Spleen (tissue), 11 donors: ENCODE measurements around the gene MACROD2. TPM values are rescaled to one million over a fixed set of nuclear protein-coding genes. Genes with fewer than 3 reads are reported as not detected.

Experiments used
- DNase-seq: peaks from one replicate; pipeline ENCODE4 v3.0.0-alpha.2; 2020
- H3K27ac ChIP-seq, 8 donors: fragments of 200-600 bp; sonication (generic) in 7 of 8; 1 replicate in 4 of 8; 2 replicates in 4 of 8; pipeline versions ENCODE4 v1.5.0 to v1.8.0; 2016 to 2021; ENCODE audit warnings: inconsistent platforms in 4 of 8, mild to moderate bottlenecking in 4 of 8, moderate library complexity in 1 of 8
- H3K27me3 ChIP-seq, 7 donors: fragments of 200-600 bp; sonication (generic) in 6 of 7; replicated peaks in 1 of 7; 1 replicate in 4 of 7; 2 replicates in 3 of 7; pipeline versions ENCODE4 v1.5.0 to v1.8.0; 2016 to 2021; ENCODE audit warnings: inconsistent platforms in 3 of 7, mild to moderate bottlenecking in 1 of 7
- H3K36me3 ChIP-seq, 6 donors: fragments of 200-600 bp; sonication (generic) in 5 of 6; 1 replicate in 4 of 6; 2 replicates in 2 of 6; pipeline versions ENCODE4 v1.5.0 to v1.8.0; 2016 to 2021; ENCODE audit warnings: inconsistent platforms in 2 of 6
- H3K4me1 ChIP-seq, 6 donors: fragments of 200-600 bp; sonication (generic) in 5 of 6; 1 replicate in 3 of 6; 2 replicates in 3 of 6; pipeline versions ENCODE4 v1.5.0 to v1.8.0; 2016 to 2021; ENCODE audit warnings: inconsistent platforms in 3 of 6
- H3K4me3 ChIP-seq, 8 donors: fragments of 200-600 bp; sonication (generic) in 7 of 8; 1 replicate in 4 of 8; 2 replicates in 4 of 8; pipeline versions ENCODE4 v1.5.0 to v1.8.0; 2016 to 2021; ENCODE audit warnings: inconsistent platforms in 4 of 8, mild to moderate bottlenecking in 4 of 8, moderate library complexity in 2 of 8
- H3K9me3 ChIP-seq, 8 donors: fragments of 200-600 bp; sonication (generic) in 7 of 8; 1 replicate in 4 of 8; 2 replicates in 4 of 8; pipeline versions ENCODE4 v1.5.0 to v1.8.0; 2016 to 2021; ENCODE audit warnings: inconsistent platforms in 4 of 8
- CTCF ChIP-seq, 11 experiments: fragments of 200-600 bp in 7 of 11; fragments of 450-650 bp in 4 of 11; sonication (generic) in 4 of 11; IDR thresholded peaks in 8 of 11; conservative IDR thresholded peaks in 3 of 11; 1 replicate in 7 of 11; 2 replicates in 4 of 11; pipeline versions ENCODE4 v1.4.0 to v1.8.0; 2016 to 2021; ENCODE audit warnings: antibody characterized with exemption in 11 of 11, inconsistent platforms in 4 of 11, mild to moderate bottlenecking in 1 of 11
- POLR2A ChIP-seq, 3 donors: fragments of 450-650 bp; IDR thresholded peaks; one replicate each; pipeline ENCODE4 v1.5.1; 2017; ENCODE audit warnings: antibody characterized with exemption in 3 of 3, mild to moderate bottlenecking in 1 of 3
- POLR2AphosphoS5 ChIP-seq, 3 donors: sonication (generic); formaldehyde crosslinking; IDR thresholded peaks; one replicate each; pipeline ENCODE4 v1.5.1; 2017; ENCODE audit warnings: antibody characterized with exemption in 3 of 3
- WGBS, 5 donors: extraction: QIAGEN DNeasy Blood & Tissue Kit in 3 of 5; methylation state at CpG; one replicate each; pipeline versions ENCODE4 v1.1.5 to v1.1.7; 2013 to 2018; 5-methylcytosine and 5-hydroxymethylcytosine counted together
- intact Hi-C: fragments of 100-400 bp; cut with DNase I; formaldehyde crosslinking; loops from one replicate; pipeline ENCODE4 v1.15.0; 2023; ENCODE audit warnings: low total_unique reads
- polyA plus RNA-seq, 3 donors: library from polyadenylated mRNA; stranded (reverse); fragments of 200-250 nt; gene quantifications; one replicate each; pipeline ENCODE4 v1.2.1, GENCODE V29; 2013
- total RNA-seq, 7 donors: library from RNA; depleted of rRNA in 3 of 7; stranded (reverse); fragments of >200 nt in 3 of 7; fragmentation: NEBNext Ultra II Directional in 4 of 7; extraction: Animal tissue kit (Norgen Biotek cat#: 25700) in 4 of 7; gene quantifications; one replicate each; pipeline versions ENCODE4 v1.1.0 to v1.2.1, GENCODE V29; 2016 to 2021
- donor health status: healthy with polysubstance abuse.
- donor health status: DM: no; HTN: no; CAD: no; lungs with moderate emphysema.
- donor health status: DM: no; HTN: no; CAD: no.
- donor health status: Bipolar disorder and iron deficiency.
- donor health status: healthy.
- donor health status: DM: no; HTN: no; CAD: no.
- donor health status: DM: yes; HTN: yes; CAD: no.

Gene MACROD2
- total and polyA plus RNA-seq, 10 donors: 1.5 to 4.7 (median 3.4) TPM

- Histone ChIP-seq H3K4me3 (no peak overlapping the region), H3K27ac (no peak overlapping the region), H3K27me3 (no peaks in the 10 kb centered on the region), H3K4me1 (no peaks in the 10 kb centered on the region), H3K36me3 (no peaks in the 10 kb centered on the region), H3K9me3 (peaks cover 0 to 4% (median 0%) of the 10 kb centered on the region in 8 donors)
- TF ChIP-seq CTCF (IDR thresholded peaks at IDR 0.05 in 8 of 11, conservative IDR thresholded peaks at IDR 0.05 in 3 of 11) (no peak), POLR2AphosphoS5 (IDR thresholded peaks at IDR 0.05) (no peak), POLR2A (IDR thresholded peaks at IDR 0.05) (no peak)
- intact Hi-C loops: no loop called here
- WGBS, 5 donors: 75 to 83% (median 78%) methylated on average over 4 of the region's 4 CpGs
- DNase-seq: no peak
Measured at GRCh38 chr20:15774926-15775325, 1779.6 kb downstream of the MACROD2 start.

- TF ChIP-seq POLR2AphosphoS5 (IDR thresholded peaks at IDR 0.05) (no peak), POLR2A (IDR thresholded peaks at IDR 0.05) (no peak), CTCF (IDR thresholded peaks at IDR 0.05 in 8 of 11, conservative IDR thresholded peaks at IDR 0.05 in 3 of 11) (no peak)
- Histone ChIP-seq H3K27ac (no peak overlapping the region), H3K4me3 (no peak overlapping the region), H3K4me1 (no peaks in the 10 kb centered on the region), H3K36me3 (no peaks in the 10 kb centered on the region), H3K9me3 (peaks cover 0 to 11% (median 0%) of the 10 kb centered on the region in 8 donors), H3K27me3 (no peaks in the 10 kb centered on the region)
- DNase-seq: no peak
- WGBS, 5 donors: 84 to 94% (median 89%) methylated on average over 3 of the region's 3 CpGs
- intact Hi-C loops: no loop called here
Measured at GRCh38 chr20:15776770-15777466, 1781.6 kb downstream of the MACROD2 start.

- Histone ChIP-seq H3K4me3 (no peak overlapping the region), H3K27me3 (no peaks in the 10 kb centered on the region), H3K36me3 (no peaks in the 10 kb centered on the region), H3K4me1 (no peaks in the 10 kb centered on the region), H3K27ac (no peak overlapping the region), H3K9me3 (peaks cover 0 to 7% (median 0%) of the 10 kb centered on the region in 8 donors)
- TF ChIP-seq POLR2AphosphoS5 (IDR thresholded peaks at IDR 0.05): no peak
- no peak for TF ChIP-seq POLR2A (IDR thresholded peaks at IDR 0.05)
- no peak for TF ChIP-seq CTCF (IDR thresholded peaks at IDR 0.05 in 8 of 11, conservative IDR thresholded peaks at IDR 0.05 in 3 of 11)
- intact Hi-C loops: no loop called here
- no peak for DNase-seq
- WGBS, 5 donors: 85 to 94% (median 89%) methylated on average over 3 of the region's 3 CpGs
Measured at GRCh38 chr20:15784020-15784419, 1788.7 kb downstream of the MACROD2 start.

GRCh38 chr20:15789079-15789478 is 1793.8 kb downstream of the MACROD2 start:
- Histone ChIP-seq H3K4me3 (no peak overlapping the region), H3K9me3 (no peaks in the 10 kb centered on the region), H3K4me1 (no peaks in the 10 kb centered on the region), H3K27ac (no peak overlapping the region), H3K27me3 (no peaks in the 10 kb centered on the region), H3K36me3 (no peaks in the 10 kb centered on the region)
- WGBS, 5 donors: 73 to 85% (median 80%) methylated on average over 4 of the region's 4 CpGs
- DNase-seq: no peak
- no peak for TF ChIP-seq POLR2AphosphoS5 (IDR thresholded peaks at IDR 0.05)
- TF ChIP-seq CTCF (IDR thresholded peaks at IDR 0.05 in 8 of 11, conservative IDR thresholded peaks at IDR 0.05 in 3 of 11): no peak
- no peak for TF ChIP-seq POLR2A (IDR thresholded peaks at IDR 0.05)
- intact Hi-C loops: no loop called here
